Regular cardiac myocyte (primary cell): ENCODE results near the gene CBLC. TPM values are rescaled to one million over a fixed set of nuclear protein-coding genes. Genes with fewer than 3 reads are reported as not detected.

ENCODE experiments used
- total RNA-seq: library from RNA; depleted of rRNA; stranded (reverse); fragments of >200 nt; gene quantifications from 2 replicates; pipeline ENCODE4 v1.2.3, GENCODE V29; 2014

Gene CBLC
- total RNA-seq = under 0.01 TPM in 2 replicates

GRCh38 chr19:44777715-44778347 lies at the start of gene CBLC:
Gene CBLC (plus strand): TSS chr19:44777890. CDS start chr19:44777932, 42 bp downstream.

GRCh38 chr19:44748426-44749254 lies 29.1 kb upstream of the CBLC start, which contains the start of gene BCL3:
Gene BCL3 (plus strand): TSS chr19:44748708. CDS start chr19:44748791, 83 bp downstream.

GRCh38 chr19:44808463-44809371 lies 31.0 kb downstream of the CBLC start, which contains the start of gene BCAM:
Gene BCAM (plus strand): TSS chr19:44809103. CDS start chr19:44809125, 22 bp downstream.

GRCh38 chr19:44845612-44846454 lies 68.1 kb downstream of the CBLC start, which contains the start of gene NECTIN2:
Gene NECTIN2 (plus strand): TSS chr19:44846297. CDS start chr19:44846526, 229 bp downstream.

Other genes with a start within 250 kb of the CBLC start
- gene CEACAM20, start 248.2 kb upstream of the CBLC start, total RNA-seq = not detected in 2 replicates
- gene IGSF23, start 164.3 kb upstream of the CBLC start, total RNA-seq = 0.19 and 0.28 TPM in 2 replicates
- 127 and 142 TPM in 2 replicates for gene PVR, start 134.0 kb upstream of the CBLC start, total RNA-seq
- gene CEACAM19, start 106.4 kb upstream of the CBLC start, total RNA-seq = 1.1 and 1.3 TPM in 2 replicates
- gene CEACAM16, start 78.7 kb upstream of the CBLC start, total RNA-seq = under 0.01 TPM in 1 of 2 replicates, not detected in the other
- 2.5 and 4.8 TPM in 2 replicates for gene BCL3, start 29.2 kb upstream of the CBLC start, total RNA-seq
- 5.4 and 8.2 TPM in 2 replicates for gene BCAM, start 31.2 kb downstream of the CBLC start, total RNA-seq
- gene NECTIN2, start 68.4 kb downstream of the CBLC start, total RNA-seq = 60.9 and 65.0 TPM in 2 replicates
- 36.9 and 94.9 TPM in 2 replicates for gene TOMM40, start 113.4 kb downstream of the CBLC start, total RNA-seq
- gene APOE, start 127.9 kb downstream of the CBLC start, total RNA-seq = 9.0 and 20.6 TPM in 2 replicates
- 1.3 and 3.4 TPM in 2 replicates for gene APOC1, start 136.7 kb downstream of the CBLC start, total RNA-seq
- gene APOC4, start 164.3 kb downstream of the CBLC start, total RNA-seq = not detected in 2 replicates
- not detected in 2 replicates for gene APOC2, start 168.2 kb downstream of the CBLC start, total RNA-seq
- 37.4 and 40.3 TPM in 2 replicates for gene CLPTM1, start 177.5 kb downstream of the CBLC start, total RNA-seq
- gene RELB, start 223.6 kb downstream of the CBLC start, total RNA-seq = 5.0 and 11.0 TPM in 2 replicates